A549 (cell line): Measurements from ENCODE around the gene DOCK10.

Experiments
- CBX2 ChIP-seq: fragments of 200-600 bp; sonication (generic); IDR thresholded peaks from 2 replicates; pipeline ENCODE4 v1.6.1; 2016; ENCODE audit warnings: low read depth, mild to moderate bottlenecking, borderline replicate concordance
- CEBPB ChIP-seq, 2 experiments: fragments of >200 bp in 1 of 2; sonication (Bioruptor Twin) in 1 of 2; formaldehyde crosslinking in 1 of 2; IDR thresholded peaks; 2 replicates each; pipeline ENCODE4 v1.6.1; 2012 to 2016
- ESRRA ChIP-seq: fragments of 150-350 bp; IDR thresholded peaks from 2 replicates; pipeline ENCODE4 v1.6.1; 2014; ENCODE audit warnings: mild to moderate bottlenecking, low read length, borderline replicate concordance
- JUNB ChIP-seq: fragments of >200 bp; sonication (Bioruptor Twin); formaldehyde crosslinking; IDR thresholded peaks from 2 replicates; pipeline ENCODE4 v1.6.1; 2016
- MAZ ChIP-seq: fragments of 150-350 bp; IDR thresholded peaks from 2 replicates; pipeline ENCODE4 v1.6.1; 2014; ENCODE audit warnings: antibody characterized with exemption, low read depth, low read length, borderline replicate concordance
- RCOR1 ChIP-seq: fragments of 150-350 bp; IDR thresholded peaks from 2 replicates; pipeline ENCODE4 v1.6.1; 2014; ENCODE audit warnings: antibody characterized with exemption, low read length, low read depth
- RFX5 ChIP-seq: fragments of 450-650 bp; IDR thresholded peaks from 2 replicates; pipeline ENCODE4 v1.7.1; 2014; ENCODE audit warnings: antibody characterized with exemption, mild to moderate bottlenecking, moderate library complexity
- TF ChIP-seq, protein P1 (sequence below): fragments of >200 bp; sonication (Bioruptor Twin); formaldehyde crosslinking; IDR thresholded peaks from 3 replicates; pipeline ENCODE4 v1.5.1; 2016
- TF ChIP-seq, protein P2 (sequence below): fragments of 150-350 bp; IDR thresholded peaks from 2 replicates; pipeline ENCODE4 v1.6.1; 2014; ENCODE audit warnings: low read depth, mild to moderate bottlenecking, low read length

DNA sequence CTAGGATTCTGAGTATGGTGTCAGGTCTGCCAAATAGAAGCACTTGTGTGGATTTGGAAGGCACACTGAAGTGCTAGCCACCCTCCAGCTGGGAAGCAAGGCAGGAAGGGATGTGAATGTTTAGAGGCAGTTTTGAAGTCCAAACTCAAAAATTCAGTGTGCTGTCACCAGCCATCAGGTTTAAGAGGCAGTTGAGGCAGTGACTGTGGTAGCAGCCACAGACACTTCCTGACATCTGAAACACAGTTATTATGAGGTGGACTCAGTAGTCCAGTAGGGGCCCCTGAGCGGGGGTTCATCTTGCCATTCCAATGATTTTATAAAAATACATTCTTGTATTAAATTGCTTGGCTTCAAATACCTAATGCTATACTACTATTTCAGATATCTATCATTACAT is 13.4 kb upstream of the DOCK10 start:
- no peak for TF ChIP-seq ESRRA
- TF ChIP-seq MAZ, result no peak
- TF ChIP-seq CEBPB (IDR thresholded peaks at IDR 0.05), result no peak
- no peak for TF ChIP-seq RFX5
- TF ChIP-seq, protein P1, sequence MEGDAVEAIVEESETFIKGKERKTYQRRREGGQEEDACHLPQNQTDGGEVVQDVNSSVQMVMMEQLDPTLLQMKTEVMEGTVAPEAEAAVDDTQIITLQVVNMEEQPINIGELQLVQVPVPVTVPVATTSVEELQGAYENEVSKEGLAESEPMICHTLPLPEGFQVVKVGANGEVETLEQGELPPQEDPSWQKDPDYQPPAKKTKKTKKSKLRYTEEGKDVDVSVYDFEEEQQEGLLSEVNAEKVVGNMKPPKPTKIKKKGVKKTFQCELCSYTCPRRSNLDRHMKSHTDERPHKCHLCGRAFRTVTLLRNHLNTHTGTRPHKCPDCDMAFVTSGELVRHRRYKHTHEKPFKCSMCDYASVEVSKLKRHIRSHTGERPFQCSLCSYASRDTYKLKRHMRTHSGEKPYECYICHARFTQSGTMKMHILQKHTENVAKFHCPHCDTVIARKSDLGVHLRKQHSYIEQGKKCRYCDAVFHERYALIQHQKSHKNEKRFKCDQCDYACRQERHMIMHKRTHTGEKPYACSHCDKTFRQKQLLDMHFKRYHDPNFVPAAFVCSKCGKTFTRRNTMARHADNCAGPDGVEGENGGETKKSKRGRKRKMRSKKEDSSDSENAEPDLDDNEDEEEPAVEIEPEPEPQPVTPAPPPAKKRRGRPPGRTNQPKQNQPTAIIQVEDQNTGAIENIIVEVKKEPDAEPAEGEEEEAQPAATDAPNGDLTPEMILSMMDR, result no peak
- TF ChIP-seq, protein P2, sequence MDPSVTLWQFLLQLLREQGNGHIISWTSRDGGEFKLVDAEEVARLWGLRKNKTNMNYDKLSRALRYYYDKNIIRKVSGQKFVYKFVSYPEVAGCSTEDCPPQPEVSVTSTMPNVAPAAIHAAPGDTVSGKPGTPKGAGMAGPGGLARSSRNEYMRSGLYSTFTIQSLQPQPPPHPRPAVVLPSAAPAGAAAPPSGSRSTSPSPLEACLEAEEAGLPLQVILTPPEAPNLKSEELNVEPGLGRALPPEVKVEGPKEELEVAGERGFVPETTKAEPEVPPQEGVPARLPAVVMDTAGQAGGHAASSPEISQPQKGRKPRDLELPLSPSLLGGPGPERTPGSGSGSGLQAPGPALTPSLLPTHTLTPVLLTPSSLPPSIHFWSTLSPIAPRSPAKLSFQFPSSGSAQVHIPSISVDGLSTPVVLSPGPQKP, result no peak
- no peak for TF ChIP-seq CBX2
- TF ChIP-seq JUNB, result no peak
- TF ChIP-seq RCOR1, result no peak
